GM19025 (cell line): ENCODE results near the gene IL21R.
"Not testable (repeated sequence)": the region's sequence is repeated elsewhere in the genome, so short reads cannot be mapped to it uniquely, and the experiment has no call there.

ENCODE experiments used
- ATAC-seq: cut with Tn5 transposase; IDR thresholded peaks from one replicate; pipeline ENCODE4 v1.9.1; 2021; ENCODE audit warnings: mild to moderate bottlenecking, low read depth, moderate library complexity; ENCODE audit not compliant: unreplicated experiment

The IL21R gene

DNA sequence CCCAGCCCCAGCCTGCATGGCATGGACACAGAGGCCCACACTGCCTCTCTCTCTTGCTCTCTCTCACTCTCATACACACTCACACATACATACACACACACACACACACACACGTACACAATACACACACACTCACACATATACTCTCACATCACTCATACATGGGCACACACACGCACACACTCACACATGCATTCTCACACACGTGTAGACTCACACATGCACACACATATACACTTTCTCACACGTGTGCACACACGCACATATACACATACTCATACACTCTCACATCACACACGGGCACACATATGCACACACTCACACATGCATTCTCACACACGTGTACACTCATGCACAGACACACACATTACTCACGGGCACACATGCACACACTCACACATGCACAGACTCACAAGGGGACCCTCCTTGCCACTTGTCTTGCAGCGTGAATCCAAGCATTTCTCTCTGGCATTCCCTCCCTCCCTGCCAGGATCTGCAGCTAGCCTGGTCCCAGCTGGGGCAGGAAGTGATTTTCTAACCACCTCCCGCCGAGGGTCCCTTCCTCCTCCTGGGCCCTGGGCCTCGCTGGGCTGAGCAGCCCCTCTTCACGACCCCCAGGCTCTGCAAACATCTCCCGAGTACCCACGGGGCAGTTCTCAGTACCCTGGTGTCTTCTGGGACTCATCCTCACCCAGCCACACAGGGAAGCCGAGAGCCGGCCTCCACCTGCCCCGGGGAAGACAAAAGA lies 37.5 kb downstream of the IL21R start:
- no peak for ATAC-seq

DNA sequence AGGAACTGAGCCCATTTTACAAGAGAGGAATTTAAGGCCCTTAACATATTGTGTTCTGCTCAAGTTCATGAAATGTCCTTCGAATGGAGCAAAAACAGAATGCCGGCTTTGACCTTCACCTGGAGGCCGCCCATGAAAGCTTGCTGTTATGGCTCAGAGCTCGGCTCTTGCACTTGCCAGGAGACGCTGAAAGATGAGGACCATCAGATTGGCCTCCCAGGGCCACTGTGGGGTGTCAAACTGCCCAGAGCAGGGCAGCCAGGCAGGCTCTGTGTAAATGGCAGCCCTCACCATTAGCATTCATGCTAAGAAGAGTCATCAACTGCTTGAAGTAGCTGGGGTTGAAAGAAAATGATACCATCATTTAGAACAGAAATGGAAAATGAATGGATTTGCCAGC lies 39.3 kb downstream of the IL21R start:
- no peak for ATAC-seq

DNA sequence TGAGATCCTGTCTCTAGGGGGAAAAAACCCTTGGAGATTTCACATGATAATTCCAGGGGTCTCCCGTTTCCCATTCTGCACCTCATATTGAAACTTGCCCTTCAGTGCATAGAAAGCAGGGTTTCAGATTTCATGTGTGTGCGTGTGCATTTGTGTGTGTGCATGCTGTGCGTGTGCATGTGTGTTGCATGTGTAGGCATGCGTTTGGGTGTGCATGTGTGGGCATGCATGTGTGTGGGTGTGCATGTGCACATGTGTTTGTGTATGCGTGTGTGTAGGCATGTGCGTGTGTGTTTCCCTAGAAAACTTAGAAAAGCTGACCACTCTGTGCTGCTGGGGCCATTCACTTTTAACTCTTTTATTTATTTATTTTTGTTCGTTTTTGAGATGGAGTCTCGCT lies 40.0 kb downstream of the IL21R start:
- no peak for ATAC-seq

DNA sequence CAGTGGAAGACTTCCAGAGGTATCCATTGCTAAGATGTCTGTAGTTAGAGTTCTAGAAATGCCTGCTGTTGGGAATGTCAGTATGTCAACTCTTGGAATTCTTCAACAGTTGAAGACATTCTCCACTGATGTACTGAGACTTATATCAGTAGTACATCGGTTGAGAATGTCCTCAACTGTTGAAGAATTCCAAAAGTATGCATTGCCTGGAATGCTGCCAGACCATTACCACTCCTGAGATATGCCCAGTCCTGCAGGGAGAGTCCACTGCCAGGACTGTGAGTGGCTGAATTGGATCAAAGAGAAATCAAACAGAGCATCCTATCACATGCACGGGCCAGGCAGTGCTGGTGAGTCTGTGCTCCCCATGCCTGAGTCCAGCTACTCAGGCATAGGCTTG lies 42.0 kb downstream of the IL21R start:
- no peak for ATAC-seq

DNA sequence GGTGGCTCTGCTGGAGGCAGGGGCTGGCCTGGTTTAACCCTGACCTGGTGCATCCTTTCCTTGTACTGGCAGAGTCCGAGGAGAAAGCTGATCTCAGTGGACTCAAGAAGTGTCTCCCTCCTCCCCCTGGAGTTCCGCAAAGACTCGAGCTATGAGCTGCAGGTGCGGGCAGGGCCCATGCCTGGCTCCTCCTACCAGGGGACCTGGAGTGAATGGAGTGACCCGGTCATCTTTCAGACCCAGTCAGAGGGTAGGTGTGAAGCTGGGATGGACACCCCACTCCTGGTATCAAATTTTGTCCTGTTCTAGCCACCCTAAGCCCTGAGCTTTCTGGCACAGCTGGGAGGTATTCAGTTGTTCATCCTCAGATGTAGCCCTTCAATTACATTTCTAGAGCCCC lies 42.5 kb downstream of the IL21R start:
- no peak for ATAC-seq

DNA sequence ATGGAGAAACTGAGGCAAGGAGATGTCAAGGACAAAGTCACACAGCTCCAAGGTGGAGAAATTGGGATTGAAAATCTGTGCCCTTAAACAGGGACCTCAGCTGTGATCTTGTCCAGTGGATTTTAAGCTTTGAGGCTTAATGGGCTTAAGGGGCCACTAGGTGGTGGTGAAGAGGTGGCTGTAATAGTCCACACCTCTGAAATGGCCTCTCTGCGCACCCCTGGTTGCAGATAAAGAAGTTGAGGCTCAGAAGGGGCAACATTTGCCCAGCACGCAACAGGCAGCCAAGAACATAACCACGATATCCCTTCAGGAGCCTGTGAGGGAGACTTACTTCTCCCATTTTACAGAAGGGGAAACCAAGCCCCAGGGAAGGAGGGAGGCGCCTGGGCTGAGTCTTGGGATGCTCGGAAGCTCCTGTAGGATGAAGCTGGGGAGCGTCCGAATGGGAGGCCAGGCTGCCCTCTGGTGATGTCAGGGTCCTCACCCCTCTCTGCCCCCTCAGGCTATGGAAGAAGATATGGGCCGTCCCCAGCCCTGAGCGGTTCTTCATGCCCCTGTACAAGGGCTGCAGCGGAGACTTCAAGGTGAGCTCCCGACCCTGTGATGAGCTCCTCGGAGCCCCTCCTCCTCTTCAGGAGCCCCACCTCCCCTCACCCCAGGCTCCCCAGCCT lies 43.7 kb downstream of the IL21R start:
- ATAC-seq, result no peak

DNA sequence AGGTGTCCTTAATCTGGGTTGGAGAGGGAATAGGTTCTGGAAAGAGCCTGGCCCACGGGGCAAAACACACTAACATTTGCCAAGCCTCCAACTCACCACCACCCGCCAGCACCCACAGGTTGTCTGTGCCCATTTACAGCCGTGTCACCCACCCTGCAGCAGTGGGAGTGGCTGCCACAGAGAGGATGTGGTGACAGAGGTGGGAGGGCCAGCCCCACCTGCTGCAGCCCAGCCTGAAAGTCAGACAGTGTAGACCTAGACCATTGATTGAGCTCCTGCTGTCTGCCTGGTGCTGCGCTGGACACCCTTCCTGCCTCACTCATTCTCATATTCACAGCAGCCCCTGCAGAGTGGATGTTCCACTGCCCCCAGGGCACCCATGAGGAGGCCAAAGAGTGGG lies 44.7 kb downstream of the IL21R start:
- ATAC-seq, result no peak

DNA sequence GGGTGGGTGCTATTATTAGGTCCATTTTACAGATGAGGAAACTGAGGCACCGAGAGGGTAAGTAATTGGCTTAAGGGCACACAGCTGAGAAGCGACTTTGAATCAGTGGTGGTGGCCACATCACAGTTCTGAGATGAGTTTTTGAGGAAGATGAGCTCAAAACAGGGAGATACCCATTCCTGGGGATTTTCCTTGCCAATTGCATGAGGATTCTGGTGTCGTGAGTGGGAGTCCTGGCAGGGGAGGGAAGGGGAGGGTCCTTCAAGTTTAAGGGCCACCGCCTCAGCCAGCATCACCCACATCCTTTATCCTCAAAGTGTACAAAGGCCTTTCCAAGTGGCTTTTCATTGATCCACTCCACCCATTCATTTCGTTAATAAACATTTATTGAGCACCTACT lies 45.3 kb downstream of the IL21R start:
- ATAC-seq, result no peak

DNA sequence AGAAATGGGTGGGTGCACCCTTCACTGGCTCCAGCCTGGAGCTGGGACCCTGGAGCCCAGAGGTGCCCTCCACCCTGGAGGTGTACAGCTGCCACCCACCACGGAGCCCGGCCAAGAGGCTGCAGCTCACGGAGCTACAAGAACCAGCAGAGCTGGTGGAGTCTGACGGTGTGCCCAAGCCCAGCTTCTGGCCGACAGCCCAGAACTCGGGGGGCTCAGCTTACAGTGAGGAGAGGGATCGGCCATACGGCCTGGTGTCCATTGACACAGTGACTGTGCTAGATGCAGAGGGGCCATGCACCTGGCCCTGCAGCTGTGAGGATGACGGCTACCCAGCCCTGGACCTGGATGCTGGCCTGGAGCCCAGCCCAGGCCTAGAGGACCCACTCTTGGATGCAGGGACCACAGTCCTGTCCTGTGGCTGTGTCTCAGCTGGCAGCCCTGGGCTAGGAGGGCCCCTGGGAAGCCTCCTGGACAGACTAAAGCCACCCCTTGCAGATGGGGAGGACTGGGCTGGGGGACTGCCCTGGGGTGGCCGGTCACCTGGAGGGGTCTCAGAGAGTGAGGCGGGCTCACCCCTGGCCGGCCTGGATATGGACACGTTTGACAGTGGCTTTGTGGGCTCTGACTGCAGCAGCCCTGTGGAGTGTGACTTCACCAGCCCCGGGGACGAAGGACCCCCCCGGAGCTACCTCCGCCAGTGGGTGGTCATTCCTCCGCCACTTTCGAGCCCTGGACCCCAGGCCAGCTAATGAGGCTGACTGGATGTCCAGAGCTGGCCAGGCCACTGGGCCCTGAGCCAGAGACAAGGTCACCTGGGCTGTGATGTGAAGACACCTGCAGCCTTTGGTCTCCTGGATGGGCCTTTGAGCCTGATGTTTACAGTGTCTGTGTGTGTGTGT lies 46.8 kb downstream of the IL21R start:
- ATAC-seq, result no peak

DNA sequence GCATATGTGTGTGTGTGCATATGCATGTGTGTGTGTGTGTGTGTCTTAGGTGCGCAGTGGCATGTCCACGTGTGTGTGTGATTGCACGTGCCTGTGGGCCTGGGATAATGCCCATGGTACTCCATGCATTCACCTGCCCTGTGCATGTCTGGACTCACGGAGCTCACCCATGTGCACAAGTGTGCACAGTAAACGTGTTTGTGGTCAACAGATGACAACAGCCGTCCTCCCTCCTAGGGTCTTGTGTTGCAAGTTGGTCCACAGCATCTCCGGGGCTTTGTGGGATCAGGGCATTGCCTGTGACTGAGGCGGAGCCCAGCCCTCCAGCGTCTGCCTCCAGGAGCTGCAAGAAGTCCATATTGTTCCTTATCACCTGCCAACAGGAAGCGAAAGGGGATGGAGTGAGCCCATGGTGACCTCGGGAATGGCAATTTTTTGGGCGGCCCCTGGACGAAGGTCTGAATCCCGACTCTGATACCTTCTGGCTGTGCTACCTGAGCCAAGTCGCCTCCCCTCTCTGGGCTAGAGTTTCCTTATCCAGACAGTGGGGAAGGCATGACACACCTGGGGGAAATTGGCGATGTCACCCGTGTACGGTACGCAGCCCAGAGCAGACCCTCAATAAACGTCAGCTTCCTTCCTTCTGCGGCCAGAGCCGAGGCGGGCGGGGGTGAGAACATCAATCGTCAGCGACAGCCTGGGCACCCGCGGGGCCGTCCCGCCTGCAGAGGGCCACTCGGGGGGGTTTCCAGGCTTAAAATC lies 47.6 kb downstream of the IL21R start:
- peak; percentile 47 for ATAC-seq

DNA sequence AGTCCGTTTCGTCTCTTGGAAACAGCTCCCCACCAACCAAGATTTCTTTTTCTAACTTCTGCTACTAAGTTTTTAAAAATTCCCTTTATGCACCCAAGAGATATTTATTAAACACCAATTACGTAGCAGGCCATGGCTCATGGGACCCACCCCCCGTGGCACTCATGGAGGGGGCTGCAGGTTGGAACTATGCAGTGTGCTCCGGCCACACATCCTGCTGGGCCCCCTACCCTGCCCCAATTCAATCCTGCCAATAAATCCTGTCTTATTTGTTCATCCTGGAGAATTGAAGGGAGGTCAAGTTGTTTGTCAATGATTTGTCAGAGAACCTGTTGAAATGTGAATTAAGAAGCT lies 48.2 kb downstream of the IL21R start:
- ATAC-seq, result peak; percentile 22

DNA sequence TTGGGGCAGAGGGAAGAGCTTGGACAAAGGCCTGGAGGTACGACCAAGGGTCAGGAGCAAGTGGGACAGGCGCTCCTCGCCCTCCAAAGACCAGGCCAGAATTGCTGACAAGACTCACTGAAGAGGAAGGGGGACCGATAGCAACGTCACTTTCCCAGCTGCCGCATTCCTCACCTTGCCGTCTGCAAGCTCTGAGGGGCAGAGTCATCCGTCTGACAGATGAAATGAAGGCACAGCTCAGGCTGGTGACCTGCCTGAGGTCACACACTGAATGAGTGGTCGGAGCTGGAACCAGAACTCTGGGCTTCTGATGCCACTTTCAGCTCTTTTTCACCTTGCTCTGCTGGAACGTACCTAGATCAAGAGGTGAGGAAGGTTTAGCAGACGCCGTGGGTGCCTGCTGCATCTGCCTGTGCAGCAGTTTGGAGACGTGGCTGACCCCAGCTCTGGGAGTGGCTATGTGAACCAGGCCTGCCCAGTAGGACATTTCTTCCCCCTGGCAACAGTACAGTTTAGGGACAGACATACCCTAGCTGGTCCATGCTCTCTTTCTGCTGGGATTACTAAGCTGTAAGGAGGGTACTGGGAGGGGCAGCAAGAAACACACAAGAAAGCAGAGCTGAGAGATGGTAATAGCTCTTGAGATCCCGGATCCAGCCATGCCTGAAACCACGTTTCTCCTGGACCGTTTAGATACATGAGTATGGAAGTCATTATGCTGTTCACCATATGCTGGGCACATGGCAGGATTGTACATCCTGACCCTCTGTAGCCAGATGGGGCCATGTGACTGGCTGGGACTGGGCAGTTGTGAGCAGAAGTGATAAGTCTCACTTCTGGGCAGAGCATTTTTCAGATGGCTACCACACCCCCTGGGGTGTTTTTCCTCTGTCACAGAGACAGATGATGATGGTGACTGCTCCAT lies 50.9 kb downstream of the IL21R start:
- ATAC-seq, result no peak

DNA sequence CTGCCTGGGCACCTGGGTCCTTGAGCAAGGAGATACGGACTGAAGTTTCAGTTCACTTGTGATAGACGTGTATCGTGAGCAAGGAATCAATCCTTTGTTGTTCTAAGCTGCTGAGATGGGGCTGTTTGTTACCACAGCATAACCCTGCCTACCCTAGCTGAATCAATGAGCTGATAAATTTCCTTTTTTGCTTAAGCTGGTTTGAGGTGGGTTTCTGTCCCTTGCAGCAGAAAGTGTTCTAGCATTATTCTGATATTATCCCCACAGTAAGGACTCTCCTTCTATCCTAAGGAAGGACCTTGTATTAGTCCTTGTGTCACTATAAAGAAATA lies 51.5 kb downstream of the IL21R start:
- ATAC-seq, result no peak

DNA sequence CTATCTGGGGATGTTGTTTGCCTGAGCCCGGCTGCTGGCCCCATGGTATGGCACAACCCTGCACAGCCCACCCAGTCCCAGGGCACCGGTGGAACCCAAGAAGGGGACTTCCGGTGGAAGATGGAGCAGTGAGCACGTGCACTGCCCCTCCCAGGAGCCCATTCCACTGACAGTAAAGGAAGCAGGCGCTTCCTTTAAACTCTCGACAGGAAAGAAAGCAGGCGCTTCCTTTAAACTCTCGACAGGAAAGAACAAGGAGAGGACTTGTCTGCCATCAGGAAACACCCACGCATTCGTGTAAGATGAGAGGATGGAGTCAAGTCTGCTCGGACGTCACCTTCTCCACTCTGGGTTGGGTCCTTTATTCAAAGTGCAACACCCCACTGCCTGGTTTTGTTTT lies 53.7 kb downstream of the IL21R start:
- ATAC-seq, result no peak

DNA sequence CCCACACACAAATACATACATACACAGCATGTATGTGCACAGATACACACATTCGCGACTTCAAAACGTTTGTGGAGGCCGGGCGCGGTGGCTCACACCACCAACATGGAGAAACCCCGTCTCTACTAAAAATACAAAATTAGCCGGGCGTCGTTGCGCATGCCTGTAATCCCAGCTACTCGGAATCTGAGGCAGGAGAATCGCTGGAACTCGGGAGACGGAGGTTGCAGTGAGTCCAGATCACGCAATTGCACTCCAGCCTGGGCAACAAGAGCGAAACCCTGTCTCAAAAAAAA lies 55.6 kb downstream of the IL21R start:
- ATAC-seq, result not testable (repeated sequence)

DNA sequence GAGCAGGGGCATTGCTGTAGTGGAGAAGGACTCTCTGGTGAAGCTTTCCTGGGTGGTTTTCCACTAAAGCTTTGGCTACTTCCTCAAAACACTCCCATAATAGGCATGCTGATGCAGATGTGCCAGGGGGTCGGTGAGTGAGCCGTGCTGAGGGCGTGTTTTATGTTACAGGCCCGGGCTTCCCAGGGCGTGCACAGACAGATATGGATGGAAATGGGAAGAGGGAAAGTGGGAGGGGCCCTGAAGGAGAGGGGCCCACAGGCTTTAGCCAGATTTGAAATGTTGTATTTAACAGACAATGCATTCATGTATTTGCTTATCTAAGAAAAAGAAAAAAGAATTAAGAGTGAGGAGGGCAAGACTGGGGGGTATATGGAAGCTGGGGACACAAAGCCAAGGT lies 56.3 kb downstream of the IL21R start:
- ATAC-seq, result no peak

DNA sequence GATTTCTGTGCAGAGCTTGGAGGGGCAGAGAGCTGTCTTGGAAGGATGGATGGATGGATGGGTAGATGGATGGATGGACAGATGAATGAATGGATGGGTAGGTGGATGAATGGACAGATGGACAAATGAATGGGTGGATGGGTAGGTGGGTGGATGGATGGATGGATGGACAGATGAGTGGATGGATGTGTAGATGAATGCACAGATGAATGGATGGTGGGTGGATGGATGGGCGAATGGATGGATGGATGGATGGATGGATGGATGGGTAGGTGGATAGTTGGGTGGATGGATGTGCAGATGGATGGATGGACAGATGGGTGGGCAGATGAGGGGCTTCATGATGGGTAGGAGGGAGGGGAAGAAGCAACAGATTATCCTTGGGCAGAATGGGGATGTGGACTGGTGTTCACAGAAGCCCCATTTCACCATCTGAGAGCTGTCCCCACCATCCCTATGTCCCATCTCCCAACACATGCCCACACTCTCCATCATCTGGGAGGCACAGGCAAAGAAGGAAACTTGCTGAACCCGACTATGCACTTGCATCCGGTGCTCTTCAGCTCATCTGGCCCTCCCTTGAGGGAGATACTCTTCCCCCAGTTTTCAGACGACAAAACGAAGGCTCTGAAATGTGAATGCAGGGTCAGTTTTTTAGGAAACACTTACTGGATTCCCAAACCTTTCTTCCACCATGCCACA lies 57.2 kb downstream of the IL21R start:
- ATAC-seq, result no peak

DNA sequence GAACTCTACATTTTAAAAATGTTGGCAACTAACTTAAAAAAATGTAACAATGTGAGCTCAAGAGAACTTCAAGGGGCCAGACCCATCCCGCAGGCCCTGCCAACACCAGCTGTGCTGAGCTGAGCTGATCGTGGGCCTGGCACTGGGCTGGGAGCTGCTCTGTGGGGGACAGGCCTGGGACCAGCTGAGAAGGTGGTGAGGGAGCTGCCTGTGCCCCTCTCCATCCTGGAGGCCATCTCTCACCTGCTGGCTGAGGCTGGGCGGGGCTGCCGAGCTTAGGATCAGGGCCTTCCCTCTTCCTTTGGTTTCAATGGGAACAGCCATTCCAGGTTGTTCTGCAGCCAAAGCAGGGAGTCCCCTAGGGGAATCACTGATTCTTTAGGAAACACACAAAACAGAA lies 58.2 kb downstream of the IL21R start:
- no peak for ATAC-seq

DNA sequence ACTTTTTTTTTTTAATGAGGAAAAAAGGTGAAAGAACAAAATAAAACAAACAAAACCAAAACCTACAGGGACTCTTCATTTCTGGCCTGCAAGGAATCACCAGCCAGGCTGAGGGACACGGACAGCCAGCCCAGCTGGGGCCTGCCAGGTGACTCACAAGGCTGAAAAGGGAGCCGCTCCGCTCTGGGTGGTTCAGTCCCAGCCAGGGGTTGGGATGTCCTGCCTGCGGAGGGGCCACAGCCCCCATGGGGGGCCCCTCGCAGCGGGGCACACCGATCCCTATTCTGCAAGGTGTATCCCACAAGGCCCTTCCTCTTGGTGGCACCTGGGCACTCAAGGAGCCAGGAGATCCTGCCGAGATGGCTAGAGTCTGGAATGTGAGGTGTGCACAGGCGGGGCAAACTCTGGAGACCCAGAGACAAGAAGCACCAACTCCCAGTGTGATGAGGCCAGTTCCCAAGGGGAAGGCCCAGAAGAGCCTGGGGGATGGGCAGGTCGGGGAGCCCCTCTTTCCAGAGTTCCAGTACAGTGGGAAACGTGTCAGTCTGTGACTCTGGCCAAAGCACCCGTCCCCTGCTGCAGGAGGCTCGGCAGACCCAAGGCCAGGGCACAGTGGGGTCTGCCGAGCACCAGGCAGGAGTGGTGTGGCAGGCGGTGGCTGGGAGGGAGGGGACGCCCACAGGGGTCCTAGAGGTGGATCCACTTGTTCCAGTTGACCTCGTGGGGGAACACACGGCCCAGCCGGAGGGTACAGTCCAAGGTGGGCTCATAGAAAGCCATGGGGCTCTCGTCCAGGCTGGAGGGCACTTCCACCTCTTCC lies 58.9 kb downstream of the IL21R start:
- ATAC-seq, result no peak
